Right lung (tissue), 10 donors: ENCODE results near the gene ZNF778. TPM values are rescaled to one million over a fixed set of nuclear protein-coding genes. Genes with fewer than 3 reads are reported as not detected.

Experiments used
- DNase-seq, 2 donors: peaks; one replicate each; pipeline ENCODE4 v3.0.0-alpha.2; 2013
- long read RNA-seq, 8 donors: transcript quantifications; one replicate each; lab custom pipeline, GENCODE V29; 2026
- polyA plus RNA-seq, 5 donors: library from polyadenylated mRNA; unstranded; fragments of 120-200 nt; gene quantifications; one replicate each; pipeline versions ENCODE4 v1.2.1 to v1.2.3, GENCODE V29; 2013; ENCODE audit warnings: inconsistent platforms in 1 of 5, low replicate concordance in 1 of 5; ENCODE audit not compliant: insufficient read length in 5 of 5, insufficient read depth in 1 of 5

Gene ZNF778
- 1 to 10 TPM; 4.0 to 6.7 (median 4.1) TPM for polyA plus RNA-seq
- long read RNA-seq, donor 1: 0 reads
- long read RNA-seq, donor 2, partial matches to known transcripts: 0 of 2 reads
- long read RNA-seq, donor 2, other reads (novel, unspliced or antisense): 0 of 2 reads
- long read RNA-seq, donor 3: 0 reads
- long read RNA-seq, donor 4, partial matches to known transcripts: 0 of 1 reads
- long read RNA-seq, donor 4, other reads (novel, unspliced or antisense): 0 of 1 reads
- long read RNA-seq, donor 5, partial matches to known transcripts: 5 of 8 reads
- long read RNA-seq, donor 5, other reads (novel, unspliced or antisense): 0 of 8 reads
- long read RNA-seq, donor 6: 0 reads
- long read RNA-seq, donor 7, partial matches to known transcripts: 0 of 1 reads
- long read RNA-seq, donor 7, other reads (novel, unspliced or antisense): 0 of 1 reads
- long read RNA-seq, donor 8, partial matches to known transcripts: 0 of 2 reads
- long read RNA-seq, donor 8, other reads (novel, unspliced or antisense): 0 of 2 reads

- DNase-seq: peak; percentile 82 to 84
Measured at GRCh38 chr16:89217388-89218191, at the start of gene ZNF778. ZNF778 (plus strand) TSS chr16:89217703; CDS start chr16:89221128, 3,425 bp downstream.

DNA sequence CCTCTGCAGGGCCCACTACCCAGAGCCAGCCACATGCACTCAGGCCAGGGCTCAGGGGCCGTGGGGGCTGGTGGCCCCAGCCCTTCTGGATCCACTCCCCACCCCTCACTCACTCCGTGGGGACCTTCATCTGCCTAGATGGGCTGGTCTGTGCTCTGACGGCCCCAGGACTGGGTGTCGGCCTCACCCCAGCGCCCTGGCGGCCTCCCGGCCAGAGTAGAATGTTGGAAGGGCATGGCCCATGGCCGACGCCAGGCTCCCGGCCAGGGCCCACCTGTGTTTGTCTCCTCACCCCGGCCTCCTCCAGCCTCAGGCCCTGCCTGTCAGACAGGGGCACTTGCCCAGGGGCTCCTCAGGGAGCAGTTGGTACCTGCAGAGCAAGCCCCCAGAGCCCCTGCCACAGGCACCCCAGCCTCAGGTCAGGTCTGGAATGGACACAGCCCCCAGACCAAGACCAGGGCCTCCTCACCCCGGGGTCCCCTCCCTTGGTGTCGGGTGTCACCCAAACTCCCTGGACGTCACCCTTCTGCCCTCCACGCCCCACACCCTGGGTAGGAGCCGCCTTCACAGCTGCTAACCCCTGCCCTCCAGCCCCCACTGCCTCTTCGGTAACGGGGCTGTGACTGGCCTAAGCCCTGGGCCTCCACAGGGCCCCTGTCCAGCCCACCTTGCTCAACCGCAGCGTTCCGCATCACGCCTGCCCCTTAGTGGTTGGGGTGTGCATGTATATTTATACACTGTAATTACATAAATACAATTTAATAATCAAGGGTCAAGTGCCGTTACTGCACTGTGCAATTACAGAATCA, 48.9 kb upstream of the ZNF778 start:
- DNase-seq: no peak

- DNase-seq: no peak
Measured at GRCh38 chr16:89169778-89170177, 47.7 kb upstream of the ZNF778 start.

DNA sequence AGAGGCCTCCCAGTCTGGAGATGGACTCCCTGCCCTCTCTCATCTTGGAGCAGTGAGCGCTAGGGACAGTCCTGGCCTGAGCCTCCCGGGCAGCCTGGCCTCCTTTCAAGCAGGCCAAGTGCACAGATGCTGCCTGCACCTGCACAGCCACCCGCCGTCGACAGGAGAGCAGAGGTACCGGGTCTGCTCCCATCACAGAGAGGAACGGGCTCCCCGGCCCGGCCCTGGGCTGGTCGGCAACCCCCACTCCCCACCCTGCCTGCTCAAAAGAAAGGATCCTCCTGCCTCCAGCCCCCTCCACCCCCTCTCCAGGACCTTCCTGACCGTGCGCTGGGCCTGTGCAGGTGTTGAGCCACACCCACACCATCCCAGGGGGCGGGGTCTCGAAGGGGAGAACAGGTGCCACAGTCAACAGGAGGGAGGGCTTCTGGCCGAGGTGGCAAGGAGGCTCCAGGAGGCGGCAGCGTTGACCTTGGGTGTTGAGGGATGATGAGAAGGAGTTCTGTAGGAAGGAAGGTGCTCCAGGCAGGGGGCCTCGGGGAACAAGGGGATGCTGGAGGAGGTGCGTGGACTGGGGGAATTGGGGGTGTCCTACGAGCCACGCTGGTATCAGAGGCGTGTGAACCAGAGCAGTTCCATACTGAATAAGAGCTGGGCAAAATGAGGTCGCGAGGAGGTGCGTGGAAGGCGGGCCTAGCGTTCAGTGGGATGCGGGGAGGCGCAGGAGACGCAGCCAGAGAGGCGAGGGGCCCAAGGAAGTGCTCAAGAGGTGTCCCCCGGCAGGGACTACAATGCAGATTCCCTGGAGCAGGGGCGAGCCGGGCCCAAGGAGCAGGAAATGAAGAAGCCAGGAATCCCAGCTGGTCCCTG, 46.9 kb upstream of the ZNF778 start:
- DNase-seq: no peak

GRCh38 chr16:89171216-89172170, 46.0 kb upstream of the ZNF778 start, which contains the start of gene CDH15:
CDH15 (plus strand) TSS chr16:89171748; CDS start chr16:89171832, 84 bp downstream.
- peak; percentile 81 to 84 for DNase-seq

GRCh38 chr16:89172171-89172527, 45.4 kb upstream of the ZNF778 start:
- no peak for DNase-seq

DNA sequence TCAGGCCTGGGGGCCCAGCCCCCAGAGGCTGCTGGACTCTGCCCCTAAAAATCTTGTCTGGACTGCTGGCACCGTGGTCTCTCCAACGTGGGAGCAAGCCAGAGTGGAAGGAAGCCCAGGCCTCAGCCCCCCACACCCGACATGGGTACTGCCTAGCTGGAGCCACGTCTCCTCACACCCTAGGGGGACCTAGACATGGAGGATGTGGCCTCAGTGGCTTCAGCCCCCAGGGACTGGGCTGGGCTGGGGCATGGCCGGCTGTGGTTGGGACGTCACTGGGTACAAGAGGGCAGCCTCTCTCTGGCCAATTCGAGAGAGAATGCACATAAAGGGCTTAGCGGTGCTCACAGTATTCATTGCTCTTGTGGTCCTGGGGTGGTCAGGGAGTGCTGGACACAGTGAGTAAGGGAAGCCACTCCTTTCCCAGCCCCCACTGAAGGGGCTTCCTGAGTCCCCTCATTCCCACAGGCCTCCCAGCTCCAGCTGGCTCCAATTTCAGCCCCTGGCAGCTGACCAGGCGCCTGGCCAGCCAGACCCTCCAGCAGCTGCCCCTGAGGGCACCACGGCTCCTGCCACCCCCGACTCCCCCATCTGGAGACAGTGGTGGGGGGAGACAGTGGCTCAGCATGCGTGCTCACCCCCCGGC, 44.9 kb upstream of the ZNF778 start:
- DNase-seq: no peak

- no peak for DNase-seq
Measured at GRCh38 chr16:89173174-89173921, 44.2 kb upstream of the ZNF778 start.

- no peak for DNase-seq
Measured at GRCh38 chr16:89174055-89174827, 43.3 kb upstream of the ZNF778 start.

GRCh38 chr16:89174877-89175276, 42.6 kb upstream of the ZNF778 start:
- DNase-seq: no peak

GRCh38 chr16:89175280-89176146, 42.0 kb upstream of the ZNF778 start:
- DNase-seq: no peak

DNA sequence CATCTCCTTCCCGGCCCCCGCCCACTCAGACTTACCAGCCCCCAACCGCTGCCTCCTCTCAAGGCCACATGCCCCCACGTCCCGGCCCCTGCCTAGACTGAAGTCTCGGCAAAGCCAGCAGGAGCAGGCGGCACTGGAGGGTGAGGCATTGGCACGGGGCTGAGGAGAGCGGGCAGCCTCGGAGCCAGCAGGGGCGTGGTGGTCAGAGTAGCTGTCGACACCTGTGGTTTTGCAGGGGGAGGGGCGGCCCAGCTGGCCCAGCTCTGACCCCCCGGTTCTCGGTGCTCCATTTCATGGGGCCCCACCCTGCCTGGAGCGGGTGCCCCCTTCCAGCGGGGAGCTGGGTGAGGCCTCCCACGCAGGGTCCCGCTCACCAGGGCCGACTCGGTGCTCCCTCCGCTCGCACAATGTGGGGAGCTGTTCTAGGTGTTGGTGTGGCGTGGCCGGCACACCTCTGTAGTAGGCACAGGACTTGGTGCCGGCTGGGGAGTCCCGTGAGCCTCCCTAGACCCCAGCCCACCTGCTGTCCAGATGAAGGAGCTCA, 41.3 kb upstream of the ZNF778 start:
- no peak for DNase-seq

GRCh38 chr16:89176717-89177116, 40.8 kb upstream of the ZNF778 start:
- no peak for DNase-seq

DNA sequence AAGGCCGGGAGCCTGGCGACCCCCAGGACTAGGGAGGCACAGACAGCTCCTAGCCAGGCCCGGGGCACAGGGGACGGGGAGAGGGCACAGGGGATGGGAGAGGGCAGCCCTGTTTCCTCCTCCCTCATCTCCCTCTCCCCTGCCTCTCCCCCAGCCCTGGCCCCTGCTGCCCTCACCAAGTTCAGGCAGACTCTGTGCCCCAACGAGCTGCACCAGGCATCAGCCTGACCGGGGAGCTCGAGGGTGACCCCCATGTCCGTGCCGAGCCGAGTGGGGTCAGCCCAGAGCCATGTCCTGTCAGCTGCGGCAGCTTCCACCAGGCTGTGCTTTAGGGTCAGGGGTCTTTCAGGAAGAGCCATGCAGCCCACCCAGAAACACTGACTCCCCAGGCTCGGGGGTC, 40.0 kb upstream of the ZNF778 start:
- DNase-seq: no peak

DNA sequence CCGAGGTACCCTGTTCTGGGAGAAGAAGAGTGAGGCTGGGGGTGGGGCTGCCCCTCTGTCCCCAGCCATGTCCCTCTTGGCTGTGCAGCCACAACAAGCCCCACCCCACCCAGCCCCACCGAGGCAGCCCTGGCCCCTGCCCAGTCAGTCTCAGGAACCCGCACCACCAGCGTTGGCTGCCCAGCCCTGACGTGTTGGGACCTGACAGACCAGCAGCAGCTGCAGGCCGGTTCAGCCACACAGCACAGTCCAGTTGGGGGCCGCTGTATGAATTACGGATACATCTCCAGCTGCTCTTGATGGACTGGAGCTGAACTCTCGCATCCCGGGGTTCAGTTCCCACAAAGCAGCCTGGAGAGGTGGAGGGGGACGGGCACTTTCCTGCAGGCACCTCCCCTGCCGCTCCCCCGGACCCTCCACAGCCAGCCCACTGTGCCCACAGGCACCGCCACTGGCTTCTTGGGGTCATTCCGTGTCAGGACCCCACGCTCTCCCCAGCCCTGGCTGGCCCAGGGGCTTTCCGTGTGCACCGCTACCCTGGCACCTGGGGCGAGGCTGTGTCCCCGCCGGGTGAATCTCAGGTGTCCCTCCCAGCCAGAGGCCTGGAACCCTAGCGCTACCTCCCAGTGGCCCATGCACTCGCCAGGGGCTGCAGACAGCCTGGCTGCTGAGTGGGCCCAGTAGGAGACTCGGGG, 38.9 kb upstream of the ZNF778 start:
- no peak for DNase-seq

DNA sequence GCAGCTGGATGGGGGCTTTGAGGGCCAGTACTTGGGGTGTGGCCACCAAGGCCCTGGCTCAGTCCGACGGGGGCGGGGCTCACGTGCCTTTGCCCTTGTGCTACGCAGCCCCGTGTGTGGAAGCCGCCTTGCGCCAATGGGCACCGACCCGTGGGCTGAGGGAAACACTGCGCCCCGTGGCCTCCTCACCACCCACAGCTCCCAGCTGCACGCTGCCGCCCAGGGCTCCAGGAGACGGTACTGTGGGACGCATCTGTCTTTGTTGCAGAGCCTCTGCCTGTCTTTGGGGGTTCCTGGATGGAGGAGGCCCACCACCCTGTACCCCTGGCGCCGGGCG, 38.4 kb upstream of the ZNF778 start:
- no peak for DNase-seq
